Adipose tissue (tissue), 3 donors: ENCODE measurements around the gene ITPRIP. TPM values are rescaled to one million over a fixed set of nuclear protein-coding genes. Genes with fewer than 3 reads are reported as not detected.

Experiments used
- H3K27ac ChIP-seq: one replicate; pipeline ENCODE4 v1.5.1; 2013; ENCODE audit warnings: low read depth, low read length
- WGBS, 3 donors: extraction: QIAGEN DNeasy Blood & Tissue Kit; methylation state at CpG; one replicate each; pipeline ENCODE4 v1.1.7; 2013; 5-methylcytosine and 5-hydroxymethylcytosine counted together
- polyA plus RNA-seq, 3 donors: library from polyadenylated mRNA; stranded (reverse); fragments of 200-250 nt; gene quantifications; one replicate each; pipeline ENCODE4 v1.2.3, GENCODE V29; 2013
- donor health status: healthy with polysubstance abuse.
- donor health status: Bipolar disorder and iron deficiency.
- donor health status: healthy.

The ITPRIP gene
- polyA plus RNA-seq, 3 donors = 4.6 to 35.0 (median 7.6) TPM

- WGBS, 3 donors = 47 to 83% (median 47%) methylated on average over 13 of the region's 13 CpGs
- no peak overlapping the region for H3K27ac ChIP-seq
Observed at GRCh38 chr10:104299031-104299904, 39.0 kb downstream of the ITPRIP start.

- 67 to 68% (median 67%) methylated on average over 17 of the region's 17 CpGs for WGBS, 3 donors
- no peak overlapping the region for H3K27ac ChIP-seq
Observed at GRCh38 chr10:104297697-104298660, 40.3 kb downstream of the ITPRIP start.

- 93 to 94% (median 94%) methylated on average over 10 of the region's 10 CpGs for WGBS, 3 donors
- H3K27ac ChIP-seq = no peak overlapping the region
Observed at GRCh38 chr10:104296687-104297436, 41.4 kb downstream of the ITPRIP start.

- H3K27ac ChIP-seq = no peak overlapping the region
- 77 to 84% (median 79%) methylated on average over 5 of the region's 5 CpGs for WGBS, 3 donors
Observed at GRCh38 chr10:104293781-104294321, 44.4 kb downstream of the ITPRIP start.

- no peak overlapping the region for H3K27ac ChIP-seq
- 22 to 71% (median 41%) methylated on average over 2 of the region's 2 CpGs for WGBS, 3 donors
Observed at GRCh38 chr10:104293011-104293410, 45.3 kb downstream of the ITPRIP start.

- 1 to 3% (median 2%) methylated on average over 26 of the region's 26 CpGs for WGBS, 3 donors
- H3K27ac ChIP-seq = no peak overlapping the region
Observed at GRCh38 chr10:104291439-104291951, 46.8 kb downstream of the ITPRIP start.

- 62 to 73% (median 66%) methylated on average over 1 of the region's 1 CpG for WGBS, 3 donors
- H3K27ac ChIP-seq = no peak overlapping the region
Observed at GRCh38 chr10:104288355-104288754, 49.9 kb downstream of the ITPRIP start.

GRCh38 chr10:104286939-104287338, 51.3 kb downstream of the ITPRIP start:
- H3K27ac ChIP-seq = no peak overlapping the region
- 88 to 90% (median 89%) methylated on average over 2 of the region's 2 CpGs for WGBS, 3 donors

- H3K27ac ChIP-seq = no peak overlapping the region
- 81 to 89% (median 86%) methylated on average over 7 of the region's 7 CpGs for WGBS, 3 donors
Observed at GRCh38 chr10:104284846-104285245, 53.4 kb downstream of the ITPRIP start.

- WGBS, 3 donors = 79 to 83% (median 82%) methylated on average over 3 of the region's 3 CpGs
- H3K27ac ChIP-seq = no peak overlapping the region
Observed at GRCh38 chr10:104281694-104282093, 56.6 kb downstream of the ITPRIP start.

GRCh38 chr10:104279550-104280259, 58.6 kb downstream of the ITPRIP start:
- WGBS, 3 donors = 94 to 100% (median 98%) methylated on average over 3 of the region's 3 CpGs

GRCh38 chr10:104277785-104278184, 60.5 kb downstream of the ITPRIP start:
- 55 to 71% (median 70%) methylated on average over 2 of the region's 2 CpGs for WGBS, 3 donors

More at GRCh38 chr10:104279550-104280259, 58.6 kb downstream of the ITPRIP start:
- no peak overlapping the region for H3K27ac ChIP-seq

GRCh38 chr10:104276192-104276591, 62.1 kb downstream of the ITPRIP start:
- 36 to 69% (median 62%) methylated on average over 1 of the region's 1 CpG for WGBS, 3 donors
- H3K27ac ChIP-seq = no peak overlapping the region

More at GRCh38 chr10:104277785-104278184, 60.5 kb downstream of the ITPRIP start:
- no peak overlapping the region for H3K27ac ChIP-seq

- H3K27ac ChIP-seq = no peak overlapping the region
- 7 to 23% (median 23%) methylated on average over 40 to 42 of the region's 42 CpGs for WGBS, 3 donors
Observed at GRCh38 chr10:104274762-104275721, 63.2 kb downstream of the ITPRIP start.

GRCh38 chr10:104273899-104274575, 64.2 kb downstream of the ITPRIP start:
- no peak overlapping the region for H3K27ac ChIP-seq
- WGBS, 3 donors = 55 to 93% (median 85%) methylated on average over 4 of the region's 4 CpGs

- H3K27ac ChIP-seq = no peak overlapping the region
- WGBS, 3 donors = 76 to 86% (median 82%) methylated on average over 1 of the region's 1 CpG
Observed at GRCh38 chr10:104273286-104273685, 65.0 kb downstream of the ITPRIP start.
